ENCODE results near the gene FREM1. TPM values are rescaled to one million over a fixed set of nuclear protein-coding genes. Genes with fewer than 3 reads are reported as not detected.

Gene FREM1
- total RNA-seq, 3 donors from 2014 or later = 4.1 to 12.2 (median 4.3) TPM

DNA sequence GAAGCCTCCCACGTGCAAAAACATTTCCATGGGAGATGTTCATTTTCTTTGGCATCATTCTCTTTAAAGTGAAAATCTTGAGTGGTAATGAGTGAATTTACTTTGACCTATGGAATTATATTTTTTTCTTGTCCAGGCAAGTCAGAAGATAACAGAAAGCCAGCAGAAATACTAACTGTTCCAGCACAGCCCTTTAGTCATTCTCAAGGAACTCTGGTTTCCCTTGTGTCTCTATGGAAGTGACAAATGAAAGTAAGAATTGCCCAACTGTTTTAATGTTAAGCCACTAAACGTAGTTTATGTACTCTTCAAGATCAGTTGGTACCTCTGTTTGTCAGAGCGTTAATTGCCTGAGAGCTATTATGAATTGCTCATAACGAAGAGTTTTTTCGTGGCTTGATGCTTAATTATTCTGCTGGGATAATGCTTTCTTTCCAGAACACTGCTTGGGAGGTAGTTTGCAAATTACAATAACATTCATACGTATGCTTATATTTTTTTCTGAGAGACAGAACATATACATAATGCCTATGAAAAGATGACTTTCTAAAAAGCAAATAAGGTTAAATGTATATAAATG lies 103.2 kb downstream of the FREM1 start:
- Histone ChIP-seq H3K27ac (no peak overlapping the region), H3K4me3 (no peak overlapping the region), H3K36me3 (no peaks in the 10 kb centered on the region), H3K4me1 (no peaks in the 10 kb centered on the region), H3K9me3 (no peaks in the 10 kb centered on the region), H3K27me3 (no peaks in the 10 kb centered on the region)
- DNase-seq (ENCODE audit: low spot score in 2 of 2) = no peak
- TF ChIP-seq POLR2AphosphoS5 (IDR thresholded peaks at IDR 0.05) (no peak), POLR2A (IDR thresholded peaks at IDR 0.05) (no peak)
- TF ChIP-seq, protein P1, sequence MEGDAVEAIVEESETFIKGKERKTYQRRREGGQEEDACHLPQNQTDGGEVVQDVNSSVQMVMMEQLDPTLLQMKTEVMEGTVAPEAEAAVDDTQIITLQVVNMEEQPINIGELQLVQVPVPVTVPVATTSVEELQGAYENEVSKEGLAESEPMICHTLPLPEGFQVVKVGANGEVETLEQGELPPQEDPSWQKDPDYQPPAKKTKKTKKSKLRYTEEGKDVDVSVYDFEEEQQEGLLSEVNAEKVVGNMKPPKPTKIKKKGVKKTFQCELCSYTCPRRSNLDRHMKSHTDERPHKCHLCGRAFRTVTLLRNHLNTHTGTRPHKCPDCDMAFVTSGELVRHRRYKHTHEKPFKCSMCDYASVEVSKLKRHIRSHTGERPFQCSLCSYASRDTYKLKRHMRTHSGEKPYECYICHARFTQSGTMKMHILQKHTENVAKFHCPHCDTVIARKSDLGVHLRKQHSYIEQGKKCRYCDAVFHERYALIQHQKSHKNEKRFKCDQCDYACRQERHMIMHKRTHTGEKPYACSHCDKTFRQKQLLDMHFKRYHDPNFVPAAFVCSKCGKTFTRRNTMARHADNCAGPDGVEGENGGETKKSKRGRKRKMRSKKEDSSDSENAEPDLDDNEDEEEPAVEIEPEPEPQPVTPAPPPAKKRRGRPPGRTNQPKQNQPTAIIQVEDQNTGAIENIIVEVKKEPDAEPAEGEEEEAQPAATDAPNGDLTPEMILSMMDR (IDR thresholded peaks at IDR 0.05) = no peak
- intact Hi-C loops (cut with DNase I; ENCODE audit: low total_unique reads) = no loop called here

DNA sequence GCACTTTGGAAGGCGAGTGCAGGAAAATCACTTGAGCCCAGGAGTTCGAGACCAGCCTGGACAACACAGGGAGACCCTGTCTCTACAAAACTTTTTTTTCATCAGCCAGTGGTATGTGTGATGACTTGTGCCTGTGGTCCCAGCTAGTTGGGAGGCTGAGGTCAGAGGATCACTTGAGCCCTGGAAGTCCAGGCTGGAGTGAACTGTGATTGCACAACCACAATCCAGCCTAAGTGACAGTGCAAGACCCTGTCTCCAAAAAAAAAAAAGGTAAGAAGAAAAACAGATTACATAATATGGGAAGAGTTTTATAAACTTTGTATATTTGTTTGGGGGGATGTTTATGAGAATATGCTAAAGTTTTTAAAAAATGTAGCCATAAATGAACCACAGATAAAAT lies 111.2 kb downstream of the FREM1 start:
- H3K9me3 ChIP-seq = no peaks in the 10 kb centered on the region
- H3K4me1 ChIP-seq = no peaks in the 10 kb centered on the region
- DNase-seq (ENCODE audit: low spot score in 2 of 2) = no peak
- no peaks in the 10 kb centered on the region for H3K36me3 ChIP-seq
- H3K27ac ChIP-seq = no peak overlapping the region
- no peak overlapping the region for H3K4me3 ChIP-seq
- TF ChIP-seq POLR2AphosphoS5 (IDR thresholded peaks at IDR 0.05) (no peak), POLR2A (IDR thresholded peaks at IDR 0.05) (no peak)
- TF ChIP-seq, protein P1 (IDR thresholded peaks at IDR 0.05) = no peak
- intact Hi-C loops (cut with DNase I; ENCODE audit: low total_unique reads) = no loop called here
- no peaks in the 10 kb centered on the region for H3K27me3 ChIP-seq

DNA sequence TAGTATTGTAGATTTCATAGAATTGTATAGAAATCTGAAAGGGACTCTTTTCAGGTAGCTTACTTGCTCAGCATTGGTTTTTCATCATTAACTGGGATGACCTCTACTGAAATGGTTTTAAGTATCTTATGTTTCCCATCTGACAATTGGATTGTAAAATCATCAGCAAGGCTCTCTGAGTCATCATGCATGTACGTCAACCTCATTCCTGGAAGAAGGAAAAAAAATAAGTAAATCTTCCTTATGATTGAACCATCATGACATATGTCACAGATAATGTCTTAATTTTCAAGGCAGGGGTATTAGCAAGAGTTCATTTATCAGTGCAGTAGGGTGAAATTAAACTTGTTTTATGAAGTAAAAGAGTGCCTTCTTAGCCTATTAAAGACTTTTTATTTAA lies 112.8 kb downstream of the FREM1 start:
- no peak for DNase-seq (ENCODE audit: low spot score in 2 of 2)
- Histone ChIP-seq H3K4me1 (no peaks in the 10 kb centered on the region), H3K9me3 (no peaks in the 10 kb centered on the region), H3K36me3 (no peaks in the 10 kb centered on the region), H3K27me3 (no peaks in the 10 kb centered on the region), H3K27ac (no peak overlapping the region), H3K4me3 (no peak overlapping the region)
- TF ChIP-seq POLR2AphosphoS5 (IDR thresholded peaks at IDR 0.05) (no peak), POLR2A (IDR thresholded peaks at IDR 0.05) (no peak)
- TF ChIP-seq, protein P1 (IDR thresholded peaks at IDR 0.05) = no peak
- intact Hi-C loops (cut with DNase I; ENCODE audit: low total_unique reads) = no loop called here

DNA sequence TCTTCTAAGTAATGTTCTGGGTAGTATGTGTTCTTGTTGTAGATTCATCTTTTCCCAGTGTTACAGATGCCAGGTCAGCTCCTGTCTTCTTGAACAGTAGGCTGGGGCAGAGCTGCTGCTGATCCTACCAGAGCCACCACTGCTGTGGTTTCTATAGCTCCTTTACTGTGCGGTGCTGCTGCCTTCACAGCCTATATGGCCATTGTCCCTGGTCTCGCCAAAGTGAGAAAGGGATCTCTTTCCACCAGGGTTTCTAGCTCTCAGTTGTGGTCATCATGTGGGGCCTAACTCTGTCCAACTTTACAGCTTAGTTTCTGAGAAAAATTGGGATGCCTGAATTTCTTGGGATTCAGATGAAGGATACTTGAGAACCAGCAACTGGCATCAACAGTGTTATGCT lies 116.8 kb downstream of the FREM1 start:
- Histone ChIP-seq H3K27ac (no peak overlapping the region), H3K27me3 (no peaks in the 10 kb centered on the region), H3K9me3 (no peaks in the 10 kb centered on the region), H3K4me3 (no peak overlapping the region), H3K36me3 (no peaks in the 10 kb centered on the region), H3K4me1 (no peaks in the 10 kb centered on the region)
- intact Hi-C loops (cut with DNase I; ENCODE audit: low total_unique reads) = no loop called here
- no peak for DNase-seq (ENCODE audit: low spot score in 2 of 2)
- no peak for TF ChIP-seq POLR2AphosphoS5 (IDR thresholded peaks at IDR 0.05)
- no peak for TF ChIP-seq POLR2A (IDR thresholded peaks at IDR 0.05)
- TF ChIP-seq, protein P1 (IDR thresholded peaks at IDR 0.05) = no peak

DNA sequence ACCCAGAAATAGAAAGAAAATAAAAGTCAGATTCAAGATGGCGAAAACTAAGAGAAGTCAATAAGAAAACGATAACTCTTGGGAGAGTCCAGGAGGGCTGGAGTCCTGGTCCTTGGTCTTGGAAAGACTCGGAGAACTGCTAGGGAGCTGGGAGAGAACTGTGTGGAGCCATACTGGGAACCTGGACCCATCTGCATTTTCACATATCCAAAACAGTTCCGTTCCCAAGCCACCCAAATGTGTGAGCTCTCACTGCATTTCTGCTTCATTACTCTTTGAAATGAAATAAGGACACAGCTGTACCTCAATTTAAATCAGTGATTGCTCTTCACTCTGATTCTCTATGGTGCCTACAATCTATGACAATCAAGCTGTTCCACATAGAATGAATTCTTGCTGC lies 119.6 kb downstream of the FREM1 start:
- H3K9me3 ChIP-seq = no peaks in the 10 kb centered on the region
- H3K36me3 ChIP-seq = no peaks in the 10 kb centered on the region
- no peak overlapping the region for H3K4me3 ChIP-seq
- H3K27me3 ChIP-seq = no peaks in the 10 kb centered on the region
- DNase-seq (ENCODE audit: low spot score in 2 of 2) = no peak
- intact Hi-C loops (cut with DNase I; ENCODE audit: low total_unique reads) = no loop called here
- H3K4me1 ChIP-seq = no peaks in the 10 kb centered on the region
- H3K27ac ChIP-seq = no peak overlapping the region
- TF ChIP-seq POLR2A (IDR thresholded peaks at IDR 0.05) (no peak), POLR2AphosphoS5 (IDR thresholded peaks at IDR 0.05) (no peak)
- TF ChIP-seq, protein P1 (IDR thresholded peaks at IDR 0.05) = no peak

All from breast epithelium (tissue), 4 donors.